WI38 (cell line): ENCODE measurements around the gene STK11IP.

Source experiments
- H3K4me3 ChIP-seq: 2 replicates; pipeline ENCODE4 v1.5.1; 2011; ENCODE audit warnings: low read depth, mild to moderate bottlenecking, control low read depth, low read length
- TF ChIP-seq, protein P1 (sequence below): IDR thresholded peaks from 2 replicates; pipeline ENCODE4 v1.5.1; 2012; ENCODE audit warnings: low read depth, mild to moderate bottlenecking, control low read depth, low read length

STK11IP gene

DNA sequence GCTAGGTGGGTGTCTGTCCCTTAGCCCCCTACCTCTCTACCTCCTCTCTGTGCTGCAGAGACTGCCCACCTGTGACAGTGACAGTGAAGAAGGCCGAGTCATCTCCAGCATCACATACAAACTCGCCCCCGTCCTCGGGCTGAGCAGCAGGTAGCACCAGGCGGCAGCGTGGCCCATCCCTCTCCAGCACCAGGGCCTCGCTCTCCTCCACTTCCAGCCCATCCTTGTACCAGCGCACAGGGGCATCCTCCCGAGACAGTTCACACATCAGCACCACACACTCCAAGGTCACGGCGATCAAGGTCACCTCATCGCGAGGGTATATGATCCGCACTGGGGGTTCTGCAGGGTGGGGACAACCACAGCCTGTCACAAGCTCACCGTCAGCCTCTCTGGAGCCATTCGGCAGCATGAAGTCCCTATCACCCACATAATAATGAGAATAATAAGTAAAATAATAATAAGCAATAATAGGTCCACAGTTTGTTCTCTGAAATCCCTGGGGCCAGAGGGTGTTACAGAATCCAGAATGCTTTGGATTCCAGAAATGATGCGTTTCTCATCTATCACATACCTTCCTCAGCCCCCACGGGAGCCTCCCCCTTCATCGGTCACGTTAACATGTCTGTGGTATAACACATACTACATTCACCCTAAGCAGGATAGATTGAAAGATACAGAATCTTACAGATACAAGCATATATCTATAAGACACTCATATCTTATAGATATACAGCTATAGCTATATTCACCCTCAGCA lies 38.3 kb upstream of the STK11IP start:
- H3K4me3 ChIP-seq, result no peak overlapping the region
- TF ChIP-seq, protein P1, sequence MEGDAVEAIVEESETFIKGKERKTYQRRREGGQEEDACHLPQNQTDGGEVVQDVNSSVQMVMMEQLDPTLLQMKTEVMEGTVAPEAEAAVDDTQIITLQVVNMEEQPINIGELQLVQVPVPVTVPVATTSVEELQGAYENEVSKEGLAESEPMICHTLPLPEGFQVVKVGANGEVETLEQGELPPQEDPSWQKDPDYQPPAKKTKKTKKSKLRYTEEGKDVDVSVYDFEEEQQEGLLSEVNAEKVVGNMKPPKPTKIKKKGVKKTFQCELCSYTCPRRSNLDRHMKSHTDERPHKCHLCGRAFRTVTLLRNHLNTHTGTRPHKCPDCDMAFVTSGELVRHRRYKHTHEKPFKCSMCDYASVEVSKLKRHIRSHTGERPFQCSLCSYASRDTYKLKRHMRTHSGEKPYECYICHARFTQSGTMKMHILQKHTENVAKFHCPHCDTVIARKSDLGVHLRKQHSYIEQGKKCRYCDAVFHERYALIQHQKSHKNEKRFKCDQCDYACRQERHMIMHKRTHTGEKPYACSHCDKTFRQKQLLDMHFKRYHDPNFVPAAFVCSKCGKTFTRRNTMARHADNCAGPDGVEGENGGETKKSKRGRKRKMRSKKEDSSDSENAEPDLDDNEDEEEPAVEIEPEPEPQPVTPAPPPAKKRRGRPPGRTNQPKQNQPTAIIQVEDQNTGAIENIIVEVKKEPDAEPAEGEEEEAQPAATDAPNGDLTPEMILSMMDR, result no peak

DNA sequence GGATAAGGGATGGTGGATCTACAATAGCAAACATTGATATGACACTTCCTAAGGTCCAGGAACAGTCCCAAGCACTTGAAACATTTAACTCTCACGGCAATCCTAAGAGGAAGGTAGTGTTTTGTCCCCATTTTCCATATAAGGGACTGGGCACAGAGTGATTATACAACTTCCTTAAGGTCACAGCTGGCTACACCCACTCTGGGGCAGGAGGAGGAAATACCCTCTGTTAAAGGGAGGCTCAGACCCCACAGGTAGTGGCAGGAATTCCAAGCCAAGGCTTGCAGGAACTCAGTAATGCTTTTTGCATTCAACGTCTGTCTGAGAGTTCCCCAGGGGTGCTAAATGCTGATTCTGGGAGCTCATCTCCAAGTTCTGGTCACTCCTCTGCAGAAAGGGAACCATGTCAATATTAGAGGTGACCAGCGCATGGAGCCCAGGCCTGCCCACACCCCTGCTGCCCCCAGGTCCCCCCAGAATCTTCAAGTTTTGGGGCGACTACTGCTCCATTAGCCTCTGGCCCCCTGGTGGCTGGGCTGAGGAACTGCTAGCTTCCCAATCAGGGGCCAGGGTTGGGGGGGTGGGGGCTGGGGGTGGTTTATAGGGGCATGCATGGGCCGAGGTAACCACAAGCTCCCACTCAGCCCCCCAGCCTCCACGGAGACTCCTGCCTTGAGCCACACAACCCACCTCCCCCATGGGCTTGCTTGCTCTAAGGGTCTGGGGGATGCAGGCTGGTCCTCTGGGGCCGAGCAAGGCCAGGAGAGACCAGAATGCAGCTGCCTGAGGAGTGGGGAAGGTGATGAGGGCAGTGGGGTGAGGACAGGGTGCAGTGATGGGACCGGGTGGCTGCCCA lies 37.4 kb upstream of the STK11IP start:
- H3K4me3 ChIP-seq, result no peak overlapping the region
- TF ChIP-seq, protein P1, result peak; percentile 78

DNA sequence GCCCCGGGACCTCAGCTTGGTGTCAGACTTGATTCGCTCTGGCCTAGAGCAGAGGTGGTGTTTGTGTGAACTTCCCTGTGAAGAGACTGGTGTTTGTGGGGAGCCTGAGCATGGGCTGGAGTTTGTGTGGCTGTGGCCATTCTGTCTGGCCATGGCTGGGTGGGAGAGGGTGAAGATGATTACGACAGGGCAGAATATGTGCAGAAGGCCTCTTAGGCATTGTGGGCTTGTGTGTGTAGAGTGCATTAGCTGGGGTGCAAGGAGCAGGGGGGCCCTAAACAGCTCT lies 36.8 kb upstream of the STK11IP start:
- TF ChIP-seq, protein P1, result no peak
- no peak overlapping the region for H3K4me3 ChIP-seq

DNA sequence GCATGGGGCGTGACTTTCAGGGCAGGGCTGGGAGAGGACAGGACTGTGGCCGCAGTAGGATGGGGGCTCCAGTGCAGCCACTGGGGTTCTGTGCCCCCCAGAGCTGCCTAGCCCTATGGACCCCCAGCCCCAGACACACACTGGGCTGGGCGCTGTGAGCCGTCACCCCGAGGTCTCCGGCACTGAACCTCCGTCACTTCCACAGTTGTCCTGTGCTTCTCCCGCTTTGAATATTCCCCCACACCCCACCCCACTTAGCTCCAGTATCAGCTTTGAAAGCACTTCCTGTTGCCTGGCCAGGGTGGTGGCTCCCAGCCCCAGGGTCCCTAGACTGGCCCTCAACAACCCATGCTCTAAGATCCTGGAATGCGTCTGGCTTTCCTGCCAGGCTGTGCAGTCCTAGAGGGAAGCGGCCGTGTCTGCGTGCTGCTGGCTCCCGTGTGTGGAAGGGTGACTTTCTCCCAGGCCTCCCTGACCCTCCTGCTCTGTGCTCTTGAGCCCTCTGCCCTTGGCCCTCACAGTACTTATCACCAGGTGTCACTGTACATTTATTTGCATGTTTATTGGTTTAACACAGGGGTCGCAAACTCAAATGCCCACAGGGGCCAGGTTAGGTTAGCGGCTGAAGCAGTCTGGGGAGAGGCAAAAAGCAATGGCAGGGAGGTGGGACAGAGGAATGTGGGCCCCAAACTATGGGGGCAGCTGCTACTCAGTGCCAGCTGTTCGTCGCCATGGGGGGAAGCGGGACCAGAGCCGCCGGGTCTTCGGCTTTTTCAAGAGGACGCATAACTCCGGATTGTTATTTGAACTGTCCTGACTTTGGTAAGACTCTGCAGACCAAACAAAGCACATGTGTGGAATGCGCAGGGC lies 36.2 kb upstream of the STK11IP start:
- TF ChIP-seq, protein P1, result no peak
- no peak overlapping the region for H3K4me3 ChIP-seq

DNA sequence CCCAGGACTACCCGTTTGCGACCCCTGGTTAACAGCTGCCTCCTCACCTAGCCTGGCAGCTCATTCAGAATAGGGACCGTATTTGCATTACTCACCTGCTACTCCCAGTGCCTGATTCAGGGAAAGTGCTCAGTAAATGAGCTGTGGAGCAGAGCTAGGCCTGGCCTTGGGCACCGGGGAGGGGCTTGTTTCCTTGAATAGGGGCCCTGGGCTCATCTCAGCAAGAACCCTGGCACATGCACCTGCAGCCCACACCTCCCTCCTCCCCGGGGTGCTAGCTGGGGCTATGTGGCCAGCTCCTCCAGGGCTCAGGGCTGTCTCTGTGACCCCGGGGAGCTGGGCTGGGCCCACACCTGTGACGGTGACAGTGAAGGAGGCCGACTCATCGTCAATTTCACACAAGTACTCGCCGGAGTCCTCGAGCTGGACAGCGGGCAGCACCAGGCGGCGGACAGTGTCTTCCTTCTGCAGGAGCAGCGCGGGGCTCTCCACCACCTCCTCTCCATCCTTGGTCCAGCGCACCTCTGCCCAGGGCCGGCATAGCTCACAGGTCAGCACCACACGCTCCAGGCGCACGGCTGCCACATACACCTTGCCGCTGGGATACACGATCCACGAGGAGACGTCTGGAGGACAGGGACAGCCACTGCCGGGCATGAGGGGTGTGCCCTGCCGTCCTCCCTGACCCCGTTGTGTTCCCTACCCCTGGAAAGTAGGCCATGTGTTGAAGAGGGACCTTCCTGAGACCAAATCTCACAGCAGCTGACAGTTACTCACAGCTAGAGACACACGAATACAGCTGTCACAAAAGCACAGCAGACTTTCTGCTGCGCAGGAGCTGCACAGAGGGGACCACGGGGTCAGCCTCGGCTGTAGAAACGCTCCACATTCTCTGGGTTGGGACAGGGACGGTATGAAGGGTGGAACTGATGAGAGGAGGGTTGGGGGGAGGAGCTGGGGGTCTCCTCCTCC lies 35.3 kb upstream of the STK11IP start:
- no peak overlapping the region for H3K4me3 ChIP-seq
- TF ChIP-seq, protein P1, result no peak

DNA sequence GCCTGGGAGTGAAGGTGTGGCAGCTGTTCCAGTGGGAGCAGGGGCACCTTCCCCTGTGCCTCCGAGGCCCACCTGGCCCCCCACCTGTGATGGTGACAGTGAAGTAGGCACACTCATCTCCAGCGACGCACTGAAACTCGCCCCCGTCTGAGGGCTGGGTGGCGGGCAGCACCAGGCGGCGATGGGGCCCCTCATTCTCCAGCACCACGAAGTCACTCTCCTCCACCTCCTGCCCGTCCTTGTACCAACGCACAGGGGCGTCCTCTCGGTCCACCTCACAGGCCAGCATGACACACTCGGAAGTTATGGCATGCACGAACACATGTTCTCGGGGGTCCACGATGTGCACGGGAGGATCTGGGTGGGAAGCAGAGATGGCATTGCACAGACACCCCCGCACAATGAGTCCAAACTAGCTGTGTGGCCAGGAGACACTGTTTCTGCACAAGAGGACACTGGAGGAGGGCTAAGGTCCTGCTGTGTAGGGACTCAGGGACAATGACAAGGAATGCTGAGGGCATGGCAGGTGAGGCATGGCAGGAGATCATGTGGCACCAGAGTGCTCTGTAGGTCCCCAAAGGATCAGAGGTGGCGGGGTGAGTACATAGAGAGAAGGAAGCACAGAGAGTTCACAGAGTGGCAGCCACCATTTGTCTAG lies 34.3 kb upstream of the STK11IP start:
- TF ChIP-seq, protein P1, result no peak
- no peak overlapping the region for H3K4me3 ChIP-seq
